ENCODE measurements around the gene FBXL14. TPM values are rescaled to one million over a fixed set of nuclear protein-coding genes. Genes with fewer than 3 reads are reported as not detected.

Gene FBXL14
- total RNA-seq, 3 donors from 2014 or later (not counting 1 experiment from before 2014, with no cell fraction given), result 18.7 to 24.9 (median 22.8) TPM

- no peak for ATAC-seq
- WGBS (ENCODE audit: insufficient coverage), result 87% methylated on average over 22 of the region's 24 CpGs
- Mint-ChIP-seq H3K4me3 (no peak overlapping the region), H3K4me1 (no peaks in the 10 kb centered on the region), H3K36me3 (no peaks in the 10 kb centered on the region), H3K9me3 (no peaks in the 10 kb centered on the region), H3K27ac (no peak overlapping the region), H3K27me3 (ENCODE audit: low read depth in 2 of 2) (peaks cover 7 to 8% of the 10 kb centered on the region in 2 donors)
- intact Hi-C loops (cut with micrococcal nuclease), result no loop called here
- Histone ChIP-seq H3K27ac (ENCODE audit: low read length) (no peak overlapping the region), H3K36me3 (ENCODE audit: control insufficient read depth, insufficient read depth, low read length) (no peaks in the 10 kb centered on the region), H3K9me3 (ENCODE audit: control insufficient read depth, insufficient read depth, low read length) (no peaks in the 10 kb centered on the region), H3K4me1 (ENCODE audit: control insufficient read depth, insufficient read depth, low read length) (no peaks in the 10 kb centered on the region), H3K27me3 (ENCODE audit: control insufficient read depth, insufficient read depth, low read length) (no peaks in the 10 kb centered on the region), H3K4me3 (ENCODE audit: low read length) (no peak overlapping the region)
- DNase-seq, result no peak
- no peak for TF ChIP-seq CTCF (IDR thresholded peaks at IDR 0.05)
These were observed 27.8 kb downstream of the FBXL14 start for GRCh38 chr12:1566449-1567135.

- Mint-ChIP-seq H3K27ac (no peak overlapping the region), H3K4me3 (no peak overlapping the region), H3K4me1 (no peaks in the 10 kb centered on the region), H3K27me3 (ENCODE audit: low read depth in 2 of 2) (peaks cover 6 to 18% of the 10 kb centered on the region in 2 donors), H3K36me3 (no peaks in the 10 kb centered on the region), H3K9me3 (no peaks in the 10 kb centered on the region)
- no peaks in the 10 kb centered on the region for H3K9me3 ChIP-seq (ENCODE audit: control insufficient read depth, insufficient read depth, low read length)
- intact Hi-C loops (cut with micrococcal nuclease), result no loop called here
- DNase-seq (no peak), ATAC-seq (no peak)
- no peaks in the 10 kb centered on the region for H3K4me1 ChIP-seq (ENCODE audit: control insufficient read depth, insufficient read depth, low read length)
- H3K27ac ChIP-seq (ENCODE audit: low read length), result no peak overlapping the region
- no peak for TF ChIP-seq CTCF (IDR thresholded peaks at IDR 0.05)
- H3K27me3 ChIP-seq (ENCODE audit: control insufficient read depth, insufficient read depth, low read length), result no peaks in the 10 kb centered on the region
- H3K4me3 ChIP-seq (ENCODE audit: low read length), result no peak overlapping the region
- 97% methylated on average over 5 of the region's 5 CpGs for WGBS (ENCODE audit: insufficient coverage)
- H3K36me3 ChIP-seq (ENCODE audit: control insufficient read depth, insufficient read depth, low read length), result no peaks in the 10 kb centered on the region
These were observed 29.2 kb downstream of the FBXL14 start for GRCh38 chr12:1565172-1565571.

- H3K4me1 Mint-ChIP-seq, result no peaks in the 10 kb centered on the region
- TF ChIP-seq CTCF (IDR thresholded peaks at IDR 0.05), result no peak
- no peak overlapping the region for H3K4me3 ChIP-seq (ENCODE audit: low read length)
- no peak for DNase-seq
- H3K9me3 Mint-ChIP-seq, result no peaks in the 10 kb centered on the region
- H3K27me3 ChIP-seq (ENCODE audit: control insufficient read depth, insufficient read depth, low read length), result no peaks in the 10 kb centered on the region
- H3K27me3 Mint-ChIP-seq (ENCODE audit: low read depth in 2 of 2), result peaks cover 14 to 29% of the 10 kb centered on the region in 2 donors
- H3K27ac Mint-ChIP-seq, result no peak overlapping the region
- intact Hi-C loops (cut with micrococcal nuclease), result no loop called here
- no peaks in the 10 kb centered on the region for H3K9me3 ChIP-seq (ENCODE audit: control insufficient read depth, insufficient read depth, low read length)
- no peaks in the 10 kb centered on the region for H3K36me3 ChIP-seq (ENCODE audit: control insufficient read depth, insufficient read depth, low read length)
- ATAC-seq, result no peak
- no peaks in the 10 kb centered on the region for H3K36me3 Mint-ChIP-seq
- H3K4me1 ChIP-seq (ENCODE audit: control insufficient read depth, insufficient read depth, low read length), result no peaks in the 10 kb centered on the region
- H3K27ac ChIP-seq (ENCODE audit: low read length), result no peak overlapping the region
- 91% methylated on average over 2 of the region's 2 CpGs for WGBS (ENCODE audit: insufficient coverage)
- no peak overlapping the region for H3K4me3 Mint-ChIP-seq
These were observed 30.3 kb downstream of the FBXL14 start for GRCh38 chr12:1564067-1564466.
